Neuronal stem cell (in vitro differentiated cells): ENCODE results near the gene PABPC4L.

ENCODE experiments used
- DNase-seq: peaks from one replicate; pipeline ENCODE4 v3.0.0-alpha.2; 2013; ENCODE audit warnings: low spot score
- H2AFZ ChIP-seq: one replicate; pipeline ENCODE4 v1.6.1; 2013; ENCODE audit warnings: mild to moderate bottlenecking, low read length, inconsistent platforms
- H2AK5ac ChIP-seq: 2 replicates; pipeline ENCODE4 v1.6.1; 2013; ENCODE audit warnings: low read depth, mild to moderate bottlenecking, inconsistent platforms, low read length, moderate library complexity, mixed read lengths
- H2BK120ac ChIP-seq: 2 replicates; pipeline ENCODE4 v1.6.1; 2013; ENCODE audit warnings: low read depth, mild to moderate bottlenecking, inconsistent platforms, low read length, moderate library complexity, mixed read lengths
- H2BK12ac ChIP-seq: one replicate; pipeline ENCODE4 v1.6.1; 2013; ENCODE audit warnings: low read length, inconsistent platforms
- H2BK15ac ChIP-seq: 2 replicates; pipeline ENCODE4 v1.6.1; 2013; ENCODE audit warnings: mild to moderate bottlenecking, low read length, inconsistent platforms, mixed read lengths
- H2BK5ac ChIP-seq: one replicate; pipeline ENCODE4 v1.6.1; 2013; ENCODE audit warnings: inconsistent platforms, mild to moderate bottlenecking, low read length, moderate library complexity
- H3K14ac ChIP-seq: one replicate; pipeline ENCODE4 v1.6.1; 2013; ENCODE audit warnings: low read length, inconsistent platforms
- H3K18ac ChIP-seq: 2 replicates; pipeline ENCODE4 v1.6.1; 2013; ENCODE audit warnings: low read length, inconsistent platforms
- H3K23ac ChIP-seq: 2 replicates; pipeline ENCODE4 v1.6.1; 2013; ENCODE audit warnings: low read depth, mild to moderate bottlenecking, mixed read lengths, low read length, inconsistent platforms; ENCODE audit not compliant: poor library complexity
- H3K27ac ChIP-seq: replicated peaks from 3 replicates; pipeline ENCODE4 v1.5.1; 2013; ENCODE audit warnings: low read length, inconsistent platforms
- H3K27me3 ChIP-seq, 3 experiments: 2 replicates each; pipeline ENCODE4 v1.6.1; 2013; ENCODE audit warnings: low read length in 3 of 3, mild to moderate bottlenecking in 2 of 3, inconsistent platforms in 1 of 3, low read depth in 1 of 3, mixed read lengths in 1 of 3, moderate library complexity in 1 of 3; ENCODE audit not compliant: control insufficient read depth in 3 of 3, insufficient read depth in 3 of 3
- H3K36me3 ChIP-seq, 2 donors: replicated peaks in 1 of 2; 2 replicates each; pipeline ENCODE4 v1.6.1; 2013; ENCODE audit warnings: low read length in 2 of 2; ENCODE audit not compliant: control insufficient read depth in 2 of 2, insufficient read depth in 2 of 2
- H3K4ac ChIP-seq: 2 replicates; pipeline ENCODE4 v1.6.1; 2013; ENCODE audit warnings: inconsistent platforms, mild to moderate bottlenecking, low read length, moderate library complexity
- H3K4me1 ChIP-seq, 2 donors: 1 replicate in 1 of 2; 2 replicates in 1 of 2; pipeline ENCODE4 v1.6.1; 2013; ENCODE audit warnings: low read length in 2 of 2, low read depth in 1 of 2; ENCODE audit not compliant: control insufficient read depth in 2 of 2, insufficient read depth in 1 of 2
- H3K4me2 ChIP-seq: one replicate; pipeline ENCODE4 v1.6.1; 2013; ENCODE audit warnings: mild to moderate bottlenecking, low read length, inconsistent platforms; ENCODE audit not compliant: insufficient read depth, poor library complexity, severe bottlenecking
- H3K4me3 ChIP-seq, 2 donors: 2 replicates each; pipeline ENCODE4 v1.5.1; 2013; ENCODE audit warnings: low read length in 2 of 2, mild to moderate bottlenecking in 2 of 2, inconsistent platforms in 1 of 2, moderate library complexity in 1 of 2
- H3K79me1 ChIP-seq: one replicate; pipeline ENCODE4 v1.6.1; 2013; ENCODE audit warnings: low read depth, mild to moderate bottlenecking, inconsistent platforms, low read length, moderate library complexity
- H3K9ac ChIP-seq: one replicate; pipeline ENCODE4 v1.6.1; 2013; ENCODE audit warnings: mild to moderate bottlenecking, low read depth, low read length, inconsistent platforms; ENCODE audit not compliant: poor library complexity
- H3K9me3 ChIP-seq, 2 donors: replicated peaks in 1 of 2; 2 replicates each; pipeline versions ENCODE3 to v1.6.1; 2013; ENCODE audit warnings: low read length in 2 of 2, mild to moderate bottlenecking in 2 of 2, inconsistent platforms in 1 of 2, low read depth in 1 of 2, mixed read lengths in 1 of 2, moderate library complexity in 1 of 2; ENCODE audit not compliant: control insufficient read depth in 2 of 2, insufficient read depth in 1 of 2
- H4K8ac ChIP-seq: one replicate; pipeline ENCODE4 v1.6.1; 2013; ENCODE audit warnings: low read depth, mild to moderate bottlenecking, inconsistent platforms, low read length, moderate library complexity
- H4K91ac ChIP-seq: one replicate; pipeline ENCODE4 v1.6.1; 2013; ENCODE audit warnings: low read length, low read depth, mild to moderate bottlenecking, inconsistent platforms; ENCODE audit not compliant: poor library complexity

Gene PABPC4L

DNA sequence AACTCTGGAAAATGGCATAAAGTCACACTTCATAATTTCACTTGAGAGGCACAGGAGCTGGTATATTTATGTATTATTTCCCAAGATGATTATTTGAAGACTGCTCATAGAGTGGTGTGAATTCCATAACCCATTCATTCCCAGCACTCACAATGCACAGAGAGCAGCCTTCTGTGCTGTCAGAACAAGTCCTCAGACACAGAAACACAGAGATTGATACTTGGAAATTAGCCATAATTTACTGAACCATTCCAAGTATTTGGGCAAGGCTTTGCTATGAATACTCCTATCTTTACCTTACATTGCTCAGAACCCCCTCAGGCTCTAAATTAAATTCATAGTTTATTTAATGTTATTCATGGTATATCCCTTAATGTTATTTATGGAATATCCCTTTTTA, 53.6 kb downstream of the PABPC4L start:
- Histone ChIP-seq H4K91ac (no peak overlapping the region), H2AK5ac (no peak overlapping the region), H2BK15ac (no peak overlapping the region), H4K8ac (no peak overlapping the region), H3K27me3 (no peaks in the 10 kb centered on the region), H3K4ac (no peak overlapping the region), H3K27ac (no peak overlapping the region), H3K4me3 (no peak overlapping the region), H3K9ac (no peak overlapping the region), H2BK120ac (no peak overlapping the region), H3K14ac (no peak overlapping the region), H2AFZ (no peak overlapping the region), H3K23ac (no peak overlapping the region), H3K36me3 (no peaks in the 10 kb centered on the region), H3K4me1 (peaks cover 0 to 5% of the 10 kb centered on the region in 2 donors), H2BK12ac (no peak overlapping the region), H3K79me1 (no peaks in the 10 kb centered on the region), H3K9me3 (peaks cover 1 to 5% of the 10 kb centered on the region in 2 donors), H3K18ac (no peak overlapping the region), H3K4me2 (no peak overlapping the region), H2BK5ac (no peak overlapping the region)
- DNase-seq: no peak
